SU-DHL-6 (cell line): ENCODE results near the gene IDH1.

Source experiments
- H2AFZ ChIP-seq: fragments of 200-600 bp; sonication (generic); 2 replicates; pipeline ENCODE4 v1.6.1; 2014; ENCODE audit warnings: low read depth, mild to moderate bottlenecking, moderate library complexity, mixed read lengths, antibody characterized with exemption, low read length; ENCODE audit not compliant: severe bottlenecking
- H3F3A ChIP-seq: fragments of 200-600 bp; shearing (Covaris generic); 2 replicates; pipeline ENCODE4 v1.6.0; 2016; ENCODE audit warnings: antibody characterized with exemption, mild to moderate bottlenecking; ENCODE audit not compliant: insufficient read depth
- H3K27ac ChIP-seq: fragments of 200-600 bp; sonication (generic); 2 replicates; pipeline ENCODE4 v1.5.1; 2016; ENCODE audit warnings: low read depth, mild to moderate bottlenecking, low read length, moderate library complexity, mixed read lengths
- H3K27me3 ChIP-seq: fragments of 200-600 bp; sonication (generic), shearing (Covaris generic); 2 replicates; pipeline ENCODE4 v1.6.0; 2014; ENCODE audit warnings: mild to moderate bottlenecking, low read length
- H3K36me3 ChIP-seq: fragments of 200-600 bp; sonication (generic); 2 replicates; pipeline ENCODE4 v1.6.1; 2014; ENCODE audit warnings: mild to moderate bottlenecking, low read length, mixed read lengths
- H3K4me2 ChIP-seq: fragments of 300-600, 200-600 bp; shearing (Covaris generic), sonication (generic); 2 replicates; pipeline ENCODE4 v1.6.0; 2014; ENCODE audit warnings: low read length, low read depth, mild to moderate bottlenecking; ENCODE audit not compliant: poor library complexity, severe bottlenecking
- H3K4me3 ChIP-seq: fragments of 200-600 bp; sonication (generic); 2 replicates; pipeline ENCODE4 v1.5.1; 2014; ENCODE audit warnings: antibody characterized with exemption, low read length, mild to moderate bottlenecking, mixed read lengths; ENCODE audit not compliant: insufficient read depth, poor library complexity, severe bottlenecking
- H3K79me2 ChIP-seq: fragments of 200-600 bp; sonication (generic); 2 replicates; pipeline ENCODE4 v1.6.1; 2014; ENCODE audit warnings: mild to moderate bottlenecking, low read length, moderate library complexity; ENCODE audit not compliant: insufficient read depth
- H3K9ac ChIP-seq: fragments of 200-600 bp; sonication (generic); 2 replicates; pipeline ENCODE4 v1.7.0; 2014; ENCODE audit warnings: mild to moderate bottlenecking, low read length
- H3K9me2 ChIP-seq: fragments of 200-600 bp; sonication (generic); replicated peaks from 2 replicates; pipeline ENCODE4 v1.6.1; 2014; ENCODE audit warnings: low read length; ENCODE audit not compliant: insufficient read depth
- H3K9me3 ChIP-seq: fragments of 200-600 bp; sonication (generic); 2 replicates; pipeline ENCODE4 v1.6.1; 2014; ENCODE audit warnings: low read length, mixed read lengths; ENCODE audit not compliant: insufficient read depth
- H4K20me1 ChIP-seq: fragments of 200-600 bp; sonication (generic); 2 replicates; pipeline ENCODE4 v1.6.1; 2014; ENCODE audit warnings: low read depth, mild to moderate bottlenecking, antibody characterized with exemption, low read length, moderate library complexity, mixed read lengths
- EZH2phosphoT487 ChIP-seq: fragments of 200-600 bp; sonication (generic), shearing (Covaris generic); conservative IDR thresholded peaks from 2 replicates; pipeline ENCODE4 v1.6.1; 2018; ENCODE audit warnings: mild to moderate bottlenecking, antibody characterized with exemption, low read length, moderate library complexity, mixed read lengths
- TF ChIP-seq, protein P1 (sequence below): fragments of 200-600 bp; sonication (generic); IDR thresholded peaks from one replicate; pipeline ENCODE4 v1.5.1; 2017; ENCODE audit warnings: antibody characterized with exemption, mild to moderate bottlenecking, low read length, moderate library complexity; ENCODE audit not compliant: insufficient read depth, poor library complexity, severe bottlenecking

IDH1 gene

DNA sequence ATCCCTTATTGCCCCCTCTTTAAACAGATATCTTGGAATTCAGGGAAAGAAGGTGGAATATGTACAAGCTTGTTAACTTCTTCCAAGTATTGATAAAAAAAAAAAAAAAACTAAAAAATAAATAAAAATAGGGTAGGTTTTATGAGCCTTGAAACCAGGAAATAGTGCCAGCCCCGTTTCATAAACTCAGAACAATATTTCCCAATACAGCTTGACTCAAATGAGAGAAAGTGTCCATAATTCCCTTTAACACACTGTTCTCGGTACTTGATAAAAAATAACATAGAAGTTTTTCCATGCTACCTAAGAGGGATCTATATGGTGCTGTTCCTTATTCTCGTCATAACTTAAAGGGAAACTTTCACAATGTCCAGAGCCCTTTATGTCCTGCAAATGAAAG is 47.1 kb downstream of the IDH1 start:
- TF ChIP-seq EZH2phosphoT487: no peak
- TF ChIP-seq, protein P1, sequence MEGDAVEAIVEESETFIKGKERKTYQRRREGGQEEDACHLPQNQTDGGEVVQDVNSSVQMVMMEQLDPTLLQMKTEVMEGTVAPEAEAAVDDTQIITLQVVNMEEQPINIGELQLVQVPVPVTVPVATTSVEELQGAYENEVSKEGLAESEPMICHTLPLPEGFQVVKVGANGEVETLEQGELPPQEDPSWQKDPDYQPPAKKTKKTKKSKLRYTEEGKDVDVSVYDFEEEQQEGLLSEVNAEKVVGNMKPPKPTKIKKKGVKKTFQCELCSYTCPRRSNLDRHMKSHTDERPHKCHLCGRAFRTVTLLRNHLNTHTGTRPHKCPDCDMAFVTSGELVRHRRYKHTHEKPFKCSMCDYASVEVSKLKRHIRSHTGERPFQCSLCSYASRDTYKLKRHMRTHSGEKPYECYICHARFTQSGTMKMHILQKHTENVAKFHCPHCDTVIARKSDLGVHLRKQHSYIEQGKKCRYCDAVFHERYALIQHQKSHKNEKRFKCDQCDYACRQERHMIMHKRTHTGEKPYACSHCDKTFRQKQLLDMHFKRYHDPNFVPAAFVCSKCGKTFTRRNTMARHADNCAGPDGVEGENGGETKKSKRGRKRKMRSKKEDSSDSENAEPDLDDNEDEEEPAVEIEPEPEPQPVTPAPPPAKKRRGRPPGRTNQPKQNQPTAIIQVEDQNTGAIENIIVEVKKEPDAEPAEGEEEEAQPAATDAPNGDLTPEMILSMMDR: no peak
- Histone ChIP-seq H4K20me1 (no peaks in the 10 kb centered on the region), H3K9ac (no peak overlapping the region), H2AFZ (no peak overlapping the region), H3K4me2 (no peak overlapping the region), H3K27ac (no peak overlapping the region), H3K36me3 (no peaks in the 10 kb centered on the region), H3K27me3 (no peaks in the 10 kb centered on the region), H3K9me3 (no peaks in the 10 kb centered on the region), H3K9me2 (no peaks in the 10 kb centered on the region), H3F3A (no peaks in the 10 kb centered on the region), H3K4me3 (no peak overlapping the region), H3K79me2 (no peaks in the 10 kb centered on the region)

- no peak overlapping the region for H2AFZ ChIP-seq
These were observed 50.7 kb downstream of the IDH1 start for GRCh38 chr2:208204166-208204565.

GRCh38 chr2:208195531-208195930 is 59.3 kb downstream of the IDH1 start:
- Histone ChIP-seq H3K27ac (no peak overlapping the region), H4K20me1 (no peaks in the 10 kb centered on the region), H3K79me2 (no peaks in the 10 kb centered on the region), H3K27me3 (no peaks in the 10 kb centered on the region), H3F3A (no peaks in the 10 kb centered on the region), H3K4me3 (no peak overlapping the region), H3K4me2 (no peak overlapping the region), H3K9ac (no peak overlapping the region), H3K9me3 (no peaks in the 10 kb centered on the region), H3K9me2 (no peaks in the 10 kb centered on the region), H3K36me3 (no peaks in the 10 kb centered on the region), H2AFZ (peak overlapping the region; percentile 59)
- no peak for TF ChIP-seq EZH2phosphoT487
- TF ChIP-seq, protein P1: no peak

More at GRCh38 chr2:208204166-208204565, 50.7 kb downstream of the IDH1 start:
- TF ChIP-seq, protein P1: no peak
- no peak for TF ChIP-seq EZH2phosphoT487
- H3K27me3 ChIP-seq: no peaks in the 10 kb centered on the region
- no peak overlapping the region for H3K4me2 ChIP-seq
- no peaks in the 10 kb centered on the region for H3K9me2 ChIP-seq
- H3K9me3 ChIP-seq: no peaks in the 10 kb centered on the region
- no peak overlapping the region for H3K9ac ChIP-seq
- no peak overlapping the region for H3K4me3 ChIP-seq
- H3K79me2 ChIP-seq: no peaks in the 10 kb centered on the region
- H3F3A ChIP-seq: no peaks in the 10 kb centered on the region
- no peak overlapping the region for H3K27ac ChIP-seq
- no peaks in the 10 kb centered on the region for H3K36me3 ChIP-seq
- no peaks in the 10 kb centered on the region for H4K20me1 ChIP-seq
